NCI-H146 treated with DMSO at 0.1 percent for 48 hours (cell line): ENCODE measurements around the gene ARHGAP23.

Experiments
- DNase-seq: peaks from one replicate; lab custom pipeline; 2025; ENCODE audit not compliant: unreplicated experiment; lab: John Stamatoyannopoulos, UW

The ARHGAP23 gene, protein sequence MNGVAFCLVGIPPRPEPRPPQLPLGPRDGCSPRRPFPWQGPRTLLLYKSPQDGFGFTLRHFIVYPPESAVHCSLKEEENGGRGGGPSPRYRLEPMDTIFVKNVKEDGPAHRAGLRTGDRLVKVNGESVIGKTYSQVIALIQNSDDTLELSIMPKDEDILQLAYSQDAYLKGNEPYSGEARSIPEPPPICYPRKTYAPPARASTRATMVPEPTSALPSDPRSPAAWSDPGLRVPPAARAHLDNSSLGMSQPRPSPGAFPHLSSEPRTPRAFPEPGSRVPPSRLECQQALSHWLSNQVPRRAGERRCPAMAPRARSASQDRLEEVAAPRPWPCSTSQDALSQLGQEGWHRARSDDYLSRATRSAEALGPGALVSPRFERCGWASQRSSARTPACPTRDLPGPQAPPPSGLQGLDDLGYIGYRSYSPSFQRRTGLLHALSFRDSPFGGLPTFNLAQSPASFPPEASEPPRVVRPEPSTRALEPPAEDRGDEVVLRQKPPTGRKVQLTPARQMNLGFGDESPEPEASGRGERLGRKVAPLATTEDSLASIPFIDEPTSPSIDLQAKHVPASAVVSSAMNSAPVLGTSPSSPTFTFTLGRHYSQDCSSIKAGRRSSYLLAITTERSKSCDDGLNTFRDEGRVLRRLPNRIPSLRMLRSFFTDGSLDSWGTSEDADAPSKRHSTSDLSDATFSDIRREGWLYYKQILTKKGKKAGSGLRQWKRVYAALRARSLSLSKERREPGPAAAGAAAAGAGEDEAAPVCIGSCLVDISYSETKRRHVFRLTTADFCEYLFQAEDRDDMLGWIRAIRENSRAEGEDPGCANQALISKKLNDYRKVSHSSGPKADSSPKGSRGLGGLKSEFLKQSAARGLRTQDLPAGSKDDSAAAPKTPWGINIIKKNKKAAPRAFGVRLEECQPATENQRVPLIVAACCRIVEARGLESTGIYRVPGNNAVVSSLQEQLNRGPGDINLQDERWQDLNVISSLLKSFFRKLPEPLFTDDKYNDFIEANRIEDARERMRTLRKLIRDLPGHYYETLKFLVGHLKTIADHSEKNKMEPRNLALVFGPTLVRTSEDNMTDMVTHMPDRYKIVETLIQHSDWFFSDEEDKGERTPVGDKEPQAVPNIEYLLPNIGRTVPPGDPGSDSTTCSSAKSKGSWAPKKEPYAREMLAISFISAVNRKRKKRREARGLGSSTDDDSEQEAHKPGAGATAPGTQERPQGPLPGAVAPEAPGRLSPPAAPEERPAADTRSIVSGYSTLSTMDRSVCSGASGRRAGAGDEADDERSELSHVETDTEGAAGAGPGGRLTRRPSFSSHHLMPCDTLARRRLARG (N-terminal part only)

GRCh38 chr17:38428112-38428642 is at the start of gene ARHGAP23:
Gene ARHGAP23 (plus strand): TSS chr17:38428464. CDS start chr17:38428486, 22 bp downstream.
- no peak for DNase-seq

- no peak for DNase-seq
Measured at GRCh38 chr17:38379448-38379847, 48.8 kb upstream of the ARHGAP23 start.

- DNase-seq: no peak
Measured at GRCh38 chr17:38395090-38395489, 33.2 kb upstream of the ARHGAP23 start.

DNA sequence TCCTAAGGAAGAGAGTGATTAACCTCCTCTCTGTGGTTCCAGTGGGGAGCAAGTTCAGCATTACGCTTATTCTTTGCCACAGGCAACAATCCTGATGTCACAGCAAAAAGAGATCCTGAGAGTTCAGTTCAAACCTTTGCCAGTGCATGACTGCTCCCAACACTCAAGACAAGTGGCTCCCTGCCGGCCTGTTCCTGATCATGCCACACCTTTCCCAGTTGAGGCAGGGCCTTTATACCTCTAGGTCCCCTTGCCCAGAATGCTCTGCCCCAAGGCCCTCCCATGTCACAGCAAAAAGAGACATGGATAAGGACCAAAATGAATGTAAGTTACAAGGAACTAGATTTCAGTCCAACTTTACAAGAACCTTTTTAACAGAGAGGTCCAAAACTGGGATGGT is 31.0 kb upstream of the ARHGAP23 start:
- no peak for DNase-seq

GRCh38 chr17:38400286-38400685 is 28.0 kb upstream of the ARHGAP23 start:
- no peak for DNase-seq

GRCh38 chr17:38401459-38401858 is 26.8 kb upstream of the ARHGAP23 start:
- no peak for DNase-seq

GRCh38 chr17:38402897-38403296 is 25.4 kb upstream of the ARHGAP23 start:
- DNase-seq: no peak

DNA sequence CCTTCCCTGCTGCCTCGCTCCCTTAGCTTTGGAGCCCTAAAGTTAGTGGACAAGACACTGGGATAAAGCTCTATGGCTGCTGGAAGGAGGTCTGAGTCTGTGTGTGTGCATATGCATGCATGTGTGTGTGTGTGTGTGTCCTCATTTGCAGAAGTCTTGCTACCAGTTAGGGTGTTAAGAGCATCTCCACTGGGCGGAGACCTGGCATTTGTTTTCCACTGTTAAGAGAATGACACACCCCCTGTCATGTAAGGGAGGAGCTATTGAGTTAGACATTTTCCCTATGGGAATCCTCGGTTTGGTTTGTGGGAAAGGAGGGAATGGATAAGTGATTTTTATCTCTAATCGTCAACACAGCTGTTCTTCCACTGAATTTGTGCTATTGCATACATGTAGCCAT is 24.8 kb upstream of the ARHGAP23 start:
- DNase-seq: peak; percentile 28

DNA sequence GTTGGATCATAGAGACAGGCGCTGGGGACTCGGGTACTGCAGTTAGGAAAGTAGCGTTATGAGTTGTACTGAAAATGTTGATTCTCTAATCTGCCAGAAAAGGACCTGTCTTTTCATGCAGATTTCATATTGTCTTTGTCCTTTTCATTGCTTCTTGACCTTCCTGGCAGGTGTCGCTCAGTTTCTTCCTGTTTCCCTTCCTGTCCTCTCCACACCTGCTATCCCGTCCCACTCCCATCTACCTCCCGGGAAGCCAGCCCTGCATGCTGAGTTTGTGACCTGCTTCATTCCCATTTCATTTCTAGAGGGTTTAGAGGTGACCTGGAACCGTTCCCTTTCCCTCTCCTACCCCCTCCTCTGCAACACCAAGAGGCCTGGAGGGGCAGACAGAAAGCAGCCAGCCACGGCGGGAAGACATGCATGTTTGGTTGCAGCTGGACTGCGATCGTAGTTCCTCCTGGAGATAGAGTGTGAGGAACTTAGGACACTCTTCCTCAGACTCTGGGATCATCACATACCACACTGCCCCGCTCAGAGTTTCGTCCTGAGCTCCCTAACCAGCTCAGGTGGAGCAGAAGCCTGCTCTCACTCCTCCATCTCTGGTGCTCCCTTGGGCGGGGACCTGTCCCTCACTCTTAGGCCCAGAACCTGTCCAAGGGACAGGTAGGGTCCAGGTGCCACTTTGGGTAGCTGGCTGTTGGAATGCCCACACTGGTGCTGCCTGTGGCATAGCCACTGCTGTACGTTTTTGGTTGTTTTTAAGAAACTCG is 23.9 kb upstream of the ARHGAP23 start:
- peak; percentile 51 for DNase-seq

GRCh38 chr17:38405654-38406053 is 22.6 kb upstream of the ARHGAP23 start:
- DNase-seq: no peak

DNA sequence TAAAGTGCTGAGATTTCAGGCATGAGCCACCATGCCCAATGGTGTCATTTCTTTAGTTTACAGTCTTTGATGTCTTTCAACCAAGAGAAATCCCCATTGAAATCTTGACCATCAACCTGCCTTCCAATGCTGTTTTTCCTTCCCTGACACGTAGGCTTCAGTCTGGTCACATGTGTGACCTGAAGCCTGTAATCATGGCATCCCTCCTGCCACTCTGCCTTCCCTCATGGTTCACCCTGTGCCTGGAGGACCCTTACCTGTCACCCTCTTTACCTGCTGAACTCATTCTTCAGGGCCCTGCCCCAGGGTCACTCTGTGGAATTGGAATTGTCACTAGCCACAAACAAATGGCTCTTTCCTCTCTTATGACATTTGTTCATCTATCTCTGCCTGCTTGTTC is 18.1 kb upstream of the ARHGAP23 start:
- no peak for DNase-seq

DNA sequence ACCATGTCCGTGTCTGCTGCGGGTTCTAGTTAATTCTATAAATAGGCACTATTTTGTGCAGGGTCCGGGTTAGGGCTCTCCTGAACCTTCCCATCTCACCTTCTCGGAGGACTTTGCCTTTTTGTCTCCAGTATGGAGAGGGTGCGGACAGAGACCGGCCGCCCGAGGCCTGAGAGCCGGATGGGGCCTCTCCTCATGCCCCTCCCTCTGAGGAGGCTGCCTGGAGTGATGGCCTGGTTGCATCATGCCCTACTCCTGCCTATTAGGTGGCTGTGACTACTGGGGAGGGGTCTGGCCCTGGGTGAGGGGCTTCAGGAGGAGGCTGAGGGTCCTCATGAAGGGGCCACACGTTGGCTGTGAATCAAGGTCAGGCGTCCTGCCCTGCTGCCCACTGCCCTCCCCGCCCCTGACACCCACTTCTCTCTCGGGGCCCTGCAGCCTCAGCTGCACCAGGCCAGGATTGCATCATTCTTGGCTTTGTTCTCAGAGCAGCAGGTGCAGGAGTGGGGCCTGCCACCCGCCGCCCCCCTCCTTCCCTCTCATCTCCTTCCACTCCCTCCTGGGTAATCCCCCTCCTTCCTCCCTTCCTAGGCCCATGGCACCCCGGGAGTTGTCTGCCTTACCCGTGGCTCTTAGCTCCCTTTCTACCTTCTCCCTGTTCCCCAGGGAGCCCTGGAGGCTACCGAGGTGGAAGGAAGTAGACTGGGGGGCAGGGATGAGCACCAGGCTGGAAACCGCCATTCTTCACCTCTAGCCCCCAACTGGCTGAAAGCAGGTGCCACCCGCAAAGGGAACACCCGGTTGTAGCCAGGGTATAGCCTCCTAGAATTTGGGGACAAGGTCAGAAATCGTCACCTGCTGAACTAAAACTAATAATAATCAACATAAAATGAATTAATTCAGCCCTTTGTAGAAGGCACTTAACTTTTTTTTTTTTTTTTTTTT is 12.7 kb upstream of the ARHGAP23 start:
- peak; percentile 90 for DNase-seq

DNA sequence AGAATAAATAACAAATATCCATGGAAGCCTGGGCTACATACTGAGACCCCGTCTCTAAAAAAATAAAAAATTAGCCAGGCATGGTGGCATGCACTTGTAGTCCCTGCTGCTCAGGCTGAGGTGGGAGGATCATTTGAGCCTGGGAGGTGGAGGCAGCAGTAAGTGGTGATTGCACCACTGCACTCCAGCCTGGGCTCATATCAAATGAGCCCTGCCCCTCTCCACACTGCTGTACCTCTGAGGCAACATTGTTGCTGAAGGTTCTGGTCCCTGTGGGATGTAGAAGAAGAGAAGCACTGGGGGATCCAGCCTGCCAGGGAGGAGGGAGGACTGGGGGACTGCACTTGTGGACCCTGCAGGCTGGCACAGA is 11.4 kb upstream of the ARHGAP23 start:
- no peak for DNase-seq

- DNase-seq: no peak
Measured at GRCh38 chr17:38417210-38417951, 10.9 kb upstream of the ARHGAP23 start.

GRCh38 chr17:38418062-38418692 is 10.1 kb upstream of the ARHGAP23 start:
- DNase-seq: no peak

GRCh38 chr17:38418693-38419507 is 9.4 kb upstream of the ARHGAP23 start:
- DNase-seq: no peak

GRCh38 chr17:38419508-38419981 is 8.7 kb upstream of the ARHGAP23 start:
- no peak for DNase-seq
